SU-DHL-6 (cell line): ENCODE results near the gene ATL3.

ENCODE experiments used
- H2AFZ ChIP-seq: fragments of 200-600 bp; sonication (generic); 2 replicates; pipeline ENCODE4 v1.6.1; 2014; ENCODE audit warnings: low read depth, mild to moderate bottlenecking, moderate library complexity, mixed read lengths, antibody characterized with exemption, low read length; ENCODE audit not compliant: severe bottlenecking
- H3F3A ChIP-seq: fragments of 200-600 bp; shearing (Covaris generic); 2 replicates; pipeline ENCODE4 v1.6.0; 2016; ENCODE audit warnings: antibody characterized with exemption, mild to moderate bottlenecking; ENCODE audit not compliant: insufficient read depth
- H3K27ac ChIP-seq: fragments of 200-600 bp; sonication (generic); 2 replicates; pipeline ENCODE4 v1.5.1; 2016; ENCODE audit warnings: low read depth, mild to moderate bottlenecking, low read length, moderate library complexity, mixed read lengths
- H3K27me3 ChIP-seq: fragments of 200-600 bp; sonication (generic), shearing (Covaris generic); 2 replicates; pipeline ENCODE4 v1.6.0; 2014; ENCODE audit warnings: mild to moderate bottlenecking, low read length
- H3K36me3 ChIP-seq: fragments of 200-600 bp; sonication (generic); 2 replicates; pipeline ENCODE4 v1.6.1; 2014; ENCODE audit warnings: mild to moderate bottlenecking, low read length, mixed read lengths
- H3K4me2 ChIP-seq: fragments of 300-600, 200-600 bp; shearing (Covaris generic), sonication (generic); 2 replicates; pipeline ENCODE4 v1.6.0; 2014; ENCODE audit warnings: low read length, low read depth, mild to moderate bottlenecking; ENCODE audit not compliant: poor library complexity, severe bottlenecking
- H3K4me3 ChIP-seq: fragments of 200-600 bp; sonication (generic); 2 replicates; pipeline ENCODE4 v1.5.1; 2014; ENCODE audit warnings: antibody characterized with exemption, low read length, mild to moderate bottlenecking, mixed read lengths; ENCODE audit not compliant: insufficient read depth, poor library complexity, severe bottlenecking
- H3K79me2 ChIP-seq: fragments of 200-600 bp; sonication (generic); 2 replicates; pipeline ENCODE4 v1.6.1; 2014; ENCODE audit warnings: mild to moderate bottlenecking, low read length, moderate library complexity; ENCODE audit not compliant: insufficient read depth
- H3K9ac ChIP-seq: fragments of 200-600 bp; sonication (generic); 2 replicates; pipeline ENCODE4 v1.7.0; 2014; ENCODE audit warnings: mild to moderate bottlenecking, low read length
- H3K9me2 ChIP-seq: fragments of 200-600 bp; sonication (generic); replicated peaks from 2 replicates; pipeline ENCODE4 v1.6.1; 2014; ENCODE audit warnings: low read length; ENCODE audit not compliant: insufficient read depth
- H3K9me3 ChIP-seq: fragments of 200-600 bp; sonication (generic); 2 replicates; pipeline ENCODE4 v1.6.1; 2014; ENCODE audit warnings: low read length, mixed read lengths; ENCODE audit not compliant: insufficient read depth
- H4K20me1 ChIP-seq: fragments of 200-600 bp; sonication (generic); 2 replicates; pipeline ENCODE4 v1.6.1; 2014; ENCODE audit warnings: low read depth, mild to moderate bottlenecking, antibody characterized with exemption, low read length, moderate library complexity, mixed read lengths
- CTCF ChIP-seq: fragments of 200-600 bp; sonication (generic); IDR thresholded peaks from one replicate; pipeline ENCODE4 v1.5.1; 2017; ENCODE audit warnings: antibody characterized with exemption, mild to moderate bottlenecking, low read length, moderate library complexity; ENCODE audit not compliant: insufficient read depth, poor library complexity, severe bottlenecking
- EZH2phosphoT487 ChIP-seq: fragments of 200-600 bp; sonication (generic), shearing (Covaris generic); conservative IDR thresholded peaks from 2 replicates; pipeline ENCODE4 v1.6.1; 2018; ENCODE audit warnings: mild to moderate bottlenecking, antibody characterized with exemption, low read length, moderate library complexity, mixed read lengths

ATL3 gene

GRCh38 chr11:63595296-63595695, 75.9 kb downstream of the ATL3 start:
- H3K27me3 ChIP-seq: no peaks in the 10 kb centered on the region
- no peak overlapping the region for H2AFZ ChIP-seq
- H4K20me1 ChIP-seq: no peaks in the 10 kb centered on the region
- no peaks in the 10 kb centered on the region for H3K79me2 ChIP-seq
- TF ChIP-seq CTCF: no peak
- H3F3A ChIP-seq: no peaks in the 10 kb centered on the region
- H3K9me3 ChIP-seq: no peaks in the 10 kb centered on the region
- H3K9ac ChIP-seq: no peak overlapping the region
- no peaks in the 10 kb centered on the region for H3K36me3 ChIP-seq
- H3K4me2 ChIP-seq: no peak overlapping the region
- no peak overlapping the region for H3K4me3 ChIP-seq
- no peak overlapping the region for H3K27ac ChIP-seq
- H3K9me2 ChIP-seq: no peaks in the 10 kb centered on the region

- Histone ChIP-seq H3K9me2 (no peaks in the 10 kb centered on the region), H2AFZ (no peak overlapping the region), H4K20me1 (no peaks in the 10 kb centered on the region), H3K9ac (no peak overlapping the region), H3K4me2 (no peak overlapping the region), H3K9me3 (no peaks in the 10 kb centered on the region), H3K27ac (no peak overlapping the region), H3K79me2 (no peaks in the 10 kb centered on the region), H3K36me3 (no peaks in the 10 kb centered on the region), H3F3A (no peaks in the 10 kb centered on the region), H3K27me3 (no peaks in the 10 kb centered on the region), H3K4me3 (no peak overlapping the region)
- no peak for TF ChIP-seq EZH2phosphoT487
- TF ChIP-seq CTCF: peak; percentile 80
These were observed 78.2 kb downstream of the ATL3 start for GRCh38 chr11:63592975-63593395.

- Histone ChIP-seq H3K36me3 (no peaks in the 10 kb centered on the region), H3K9me2 (no peaks in the 10 kb centered on the region), H3K27me3 (no peaks in the 10 kb centered on the region), H3K79me2 (no peaks in the 10 kb centered on the region), H3K4me2 (no peak overlapping the region), H3K27ac (no peak overlapping the region), H3K9ac (no peak overlapping the region), H3K4me3 (no peak overlapping the region), H4K20me1 (no peaks in the 10 kb centered on the region), H3K9me3 (no peaks in the 10 kb centered on the region), H2AFZ (no peak overlapping the region), H3F3A (no peaks in the 10 kb centered on the region)
- no peak for TF ChIP-seq CTCF
- TF ChIP-seq EZH2phosphoT487: no peak
These were observed 81.0 kb downstream of the ATL3 start for GRCh38 chr11:63590024-63590788.
